H1 (cell line): ENCODE measurements around the gene PPA1. TPM values are rescaled to one million over a fixed set of nuclear protein-coding genes. Genes with fewer than 3 reads are reported as not detected.

Experiments used
- CTCF ChIA-PET: fragments of 300-600 bp; sonication (Branson Sonifier 250); formaldehyde crosslinking; loops from one replicate; lab custom pipeline; 2021; ENCODE audit not compliant: partially characterized antibody; lab: Charles Lee
- POLR2A ChIA-PET: fragments of 300-600 bp; sonication (Branson Sonifier 250); formaldehyde crosslinking; loops from one replicate; lab custom pipeline; 2021; ENCODE audit warnings: inconsistent platforms; ENCODE audit not compliant: partially characterized antibody; lab: Charles Lee
- DNase-seq, 2 experiments: peaks; one replicate each; pipeline versions ENCODE4 v3.0.0 to v3.0.0-alpha.2; 2010 to 2022; ENCODE audit warnings: low spot score in 2 of 2, low read depth in 1 of 2, mixed read lengths in 1 of 2
- FAIRE-seq: peaks from 2 replicates; lab custom pipeline; 2011; peaks lifted over from hg19 to GRCh38; lab: Jason Lieb, UNC
- H2AFZ ChIP-seq: 2 replicates; pipeline ENCODE4 v1.8.1; 2012; ENCODE audit warnings: low read length, inconsistent platforms
- H2AK5ac ChIP-seq: 2 replicates; pipeline ENCODE4 v1.6.1; 2013; ENCODE audit warnings: low read depth, low read length
- H2BK120ac ChIP-seq: replicated peaks from 2 replicates; pipeline ENCODE3; 2013; ENCODE audit warnings: low read depth, low read length, inconsistent platforms
- H2BK12ac ChIP-seq: 2 replicates; pipeline ENCODE4 v1.6.1; 2013; ENCODE audit warnings: low read depth, low read length
- H2BK15ac ChIP-seq: 2 replicates; pipeline ENCODE4 v1.6.1; 2013; ENCODE audit warnings: low read length
- H2BK20ac ChIP-seq: 2 replicates; pipeline ENCODE4 v1.6.1; 2013; ENCODE audit warnings: low read length
- H2BK5ac ChIP-seq: 2 replicates; pipeline ENCODE4 v1.6.1; 2013; ENCODE audit warnings: low read depth, low read length
- H3K14ac ChIP-seq: 2 replicates; pipeline ENCODE4 v1.6.1; 2013; ENCODE audit warnings: inconsistent platforms; ENCODE audit not compliant: insufficient read length
- H3K18ac ChIP-seq: 2 replicates; pipeline ENCODE4 v1.6.1; 2013; ENCODE audit warnings: low read length; ENCODE audit errors: extremely low read depth
- H3K23ac ChIP-seq: 2 replicates; pipeline ENCODE4 v1.6.1; 2013; ENCODE audit warnings: inconsistent platforms; ENCODE audit not compliant: insufficient read length
- H3K23me2 ChIP-seq: 2 replicates; pipeline ENCODE4 v1.6.1; 2013; ENCODE audit warnings: low read depth, low read length
- H3K27ac ChIP-seq: 2 replicates; pipeline ENCODE4 v1.6.1; 2011; ENCODE audit warnings: low read depth, low read length, inconsistent platforms
- H3K27me3 ChIP-seq, 4 experiments: replicated peaks in 1 of 4; 1 replicate in 1 of 4; 2 replicates in 3 of 4; pipeline versions ENCODE4 v1.6.1 to v1.8.1; 2011 to 2013; ENCODE audit warnings: low read length in 3 of 4, mild to moderate bottlenecking in 3 of 4, inconsistent platforms in 2 of 4, mixed read lengths in 2 of 4, moderate library complexity in 1 of 4; ENCODE audit not compliant: control insufficient read depth in 3 of 4, insufficient read depth in 3 of 4; ENCODE audit errors: extremely low read depth in 1 of 4
- H3K36me3 ChIP-seq, 4 experiments: 2 replicates each; pipeline versions ENCODE4 v1.6.1 to v1.8.1; 2011 to 2013; ENCODE audit warnings: mild to moderate bottlenecking in 4 of 4, low read length in 3 of 4, moderate library complexity in 2 of 4, control low read depth in 1 of 4, inconsistent platforms in 1 of 4; ENCODE audit not compliant: insufficient read depth in 4 of 4, control insufficient read depth in 2 of 4
- H3K4ac ChIP-seq: replicated peaks from 2 replicates; pipeline ENCODE3; 2013; ENCODE audit warnings: low read length, low read depth, mixed read lengths, inconsistent platforms; ENCODE audit not compliant: insufficient read length
- H3K4me1 ChIP-seq, 4 experiments: replicated peaks in 1 of 4; 1 replicate in 1 of 4; 2 replicates in 3 of 4; pipeline versions ENCODE4 v1.6.1 to v1.8.1; 2011 to 2013; ENCODE audit warnings: low read length in 3 of 4, inconsistent platforms in 2 of 4, mixed read lengths in 1 of 4; ENCODE audit not compliant: insufficient read depth in 4 of 4, control insufficient read depth in 3 of 4
- H3K4me2 ChIP-seq, 2 experiments: 2 replicates each; pipeline versions ENCODE4 v1.6.1 to v1.8.1; 2011 to 2013; ENCODE audit warnings: low read depth in 2 of 2, low read length in 2 of 2, control low read depth in 1 of 2, inconsistent platforms in 1 of 2, mild to moderate bottlenecking in 1 of 2; ENCODE audit not compliant: insufficient read depth in 1 of 2
- H3K4me3 ChIP-seq, 4 experiments: fragments of 200-600, 300-600 bp in 1 of 4; sonication (generic), shearing (Covaris generic), sonication (Bioruptor Twin) in 1 of 4; 2 replicates each; pipeline versions ENCODE4 v1.5.1 to v1.8.1; 2011 to 2016; ENCODE audit warnings: low read length in 4 of 4, low read depth in 3 of 4, control low read depth in 2 of 4, inconsistent platforms in 2 of 4, mild to moderate bottlenecking in 2 of 4, mixed read lengths in 1 of 4, moderate library complexity in 1 of 4; ENCODE audit not compliant: insufficient read depth in 2 of 4; ENCODE audit errors: extremely low read depth in 1 of 4
- H3K56ac ChIP-seq: replicated peaks from 2 replicates; pipeline ENCODE3; 2013; ENCODE audit warnings: low read depth, mild to moderate bottlenecking, mixed read lengths, low read length, inconsistent platforms; ENCODE audit not compliant: insufficient read length
- H3K79me1 ChIP-seq: 2 replicates; pipeline ENCODE4 v1.6.1; 2013; ENCODE audit warnings: low read depth, low read length, control low read depth
- H3K79me2 ChIP-seq, 2 experiments: 2 replicates each; pipeline versions ENCODE4 v1.6.1 to v1.8.1; 2012 to 2013; ENCODE audit warnings: low read length in 2 of 2, mild to moderate bottlenecking in 2 of 2, inconsistent platforms in 1 of 2; ENCODE audit not compliant: insufficient read depth in 2 of 2, control insufficient read depth in 1 of 2
- H3K9ac ChIP-seq, 4 experiments: replicated peaks in 1 of 4; 1 replicate in 1 of 4; 2 replicates in 3 of 4; pipeline versions ENCODE4 v1.6.1 to v1.8.1; 2011 to 2013; ENCODE audit warnings: low read depth in 3 of 4, low read length in 3 of 4, control low read depth in 2 of 4, mild to moderate bottlenecking in 2 of 4, moderate library complexity in 2 of 4, inconsistent platforms in 1 of 4; ENCODE audit errors: extremely low read depth in 1 of 4
- H3K9me3 ChIP-seq, 2 experiments: 2 replicates each; pipeline versions ENCODE4 v1.6.1 to v1.8.1; 2012 to 2013; ENCODE audit warnings: mild to moderate bottlenecking in 2 of 2, moderate library complexity in 2 of 2, control low read depth in 1 of 2, inconsistent platforms in 1 of 2, low read depth in 1 of 2, low read length in 1 of 2, mixed read lengths in 1 of 2; ENCODE audit not compliant: insufficient read depth in 2 of 2
- H4K20me1 ChIP-seq, 2 experiments: replicated peaks in 1 of 2; 2 replicates each; pipeline versions ENCODE3 to v1.8.1; 2011 to 2013; ENCODE audit warnings: inconsistent platforms in 2 of 2, low read length in 2 of 2, mild to moderate bottlenecking in 1 of 2; ENCODE audit not compliant: insufficient read depth in 2 of 2, control insufficient read depth in 1 of 2
- H4K5ac ChIP-seq: 2 replicates; pipeline ENCODE4 v1.6.1; 2013; ENCODE audit warnings: low read length, low read depth, mixed read lengths, inconsistent platforms; ENCODE audit not compliant: insufficient read length
- H4K8ac ChIP-seq: 2 replicates; pipeline ENCODE4 v1.8.0; 2013; ENCODE audit warnings: mild to moderate bottlenecking, moderate library complexity, low read length, inconsistent platforms; ENCODE audit not compliant: insufficient read depth; ENCODE audit errors: extremely low read depth
- H4K91ac ChIP-seq: replicated peaks from 2 replicates; pipeline ENCODE3; 2013; ENCODE audit warnings: low read length, mixed read lengths, inconsistent platforms; ENCODE audit not compliant: insufficient read length
- BCL11A ChIP-seq, 2 experiments: IDR thresholded peaks; one replicate each; pipeline ENCODE4 v1.6.1; 2011; ENCODE audit warnings: low read depth in 2 of 2, low read length in 2 of 2, mild to moderate bottlenecking in 2 of 2
- CBX8 ChIP-seq: fragments of 300-800, 300-1000 bp; sonication (generic); IDR thresholded peaks from 2 replicates; pipeline ENCODE4 v1.7.1; 2016; ENCODE audit warnings: low read depth, low read length, borderline replicate concordance
- CTBP2 ChIP-seq: IDR thresholded peaks from 2 replicates; pipeline ENCODE4 v1.7.0; 2011; ENCODE audit warnings: borderline replicate concordance, mild to moderate bottlenecking, moderate library complexity, mixed read lengths, low read length; ENCODE audit not compliant: insufficient read depth, insufficient read length
- EP300 ChIP-seq, 2 experiments: IDR thresholded peaks; 1 replicate in 1 of 2; 2 replicates in 1 of 2; pipeline ENCODE4 v1.6.1; 2011 to 2012; ENCODE audit warnings: low read depth in 2 of 2, low read length in 2 of 2, mild to moderate bottlenecking in 2 of 2, borderline replicate concordance in 1 of 2, inconsistent platforms in 1 of 2, moderate library complexity in 1 of 2
- FOSL1 ChIP-seq: IDR thresholded peaks from 2 replicates; pipeline ENCODE4 v1.6.1; 2011; ENCODE audit warnings: mild to moderate bottlenecking, low read depth, low read length, moderate library complexity; ENCODE audit not compliant: insufficient read depth
- JUN ChIP-seq: IDR thresholded peaks from 2 replicates; pipeline ENCODE4 v1.6.1; 2011; ENCODE audit warnings: low read depth, mild to moderate bottlenecking, improper control_type of control experiment, low read length
- KDM4A ChIP-seq: IDR thresholded peaks from one replicate; pipeline ENCODE4 v1.7.1; 2012; ENCODE audit warnings: low read depth, mild to moderate bottlenecking, moderate library complexity, low read length, inconsistent platforms; ENCODE audit not compliant: severe bottlenecking
- SP1 ChIP-seq: IDR thresholded peaks from 2 replicates; pipeline ENCODE4 v1.6.1; 2011; ENCODE audit warnings: low read depth, low read length
- SP2 ChIP-seq: IDR thresholded peaks from 2 replicates; pipeline ENCODE4 v1.6.1; 2012; ENCODE audit warnings: mild to moderate bottlenecking, low read length, inconsistent platforms
- SRF ChIP-seq: IDR thresholded peaks from 2 replicates; pipeline ENCODE4 v1.6.1; 2011; ENCODE audit warnings: mild to moderate bottlenecking, low read depth, low read length, moderate library complexity
- TAF7 ChIP-seq: optimal IDR thresholded peaks from 2 replicates; pipeline ENCODE3; 2011; ENCODE audit warnings: low read depth, mild to moderate bottlenecking, inconsistent platforms, low read length, moderate library complexity, borderline replicate concordance
- WGBS, 2 experiments: shearing (Covaris generic) in 1 of 2; methylation state at CpG; one replicate each; pipeline versions ENCODE4 v1.1.6 to v1.1.7; 2013 to 2015; ENCODE audit warnings: low lambda C conversion rate in 2 of 2, mixed read lengths in 2 of 2, inconsistent platforms in 1 of 2, low coverage in 1 of 2, missing lambda C conversion rate in 1 of 2; ENCODE audit not compliant: insufficient replicate concordance in 2 of 2, insufficient coverage in 1 of 2, insufficient read length in 1 of 2; ENCODE audit errors: extremely low coverage in 1 of 2, missing lambda C conversion rate in 1 of 2; 5-methylcytosine and 5-hydroxymethylcytosine counted together
- polyA plus RNA-seq, 7 experiments: library from polyadenylated mRNA; depleted of rRNA in 3 of 7; stranded (reverse) in 5 of 7; unstranded in 2 of 7; fragments of >200 nt in 5 of 7; fragments of 200-250 nt in 2 of 7; gene quantifications; 1 replicate in 5 of 7; 2 replicates in 1 of 7; 4 replicates in 1 of 7; pipeline versions ENCODE4 v1.2.1 to v1.2.3, GENCODE V29; 2011 to 2013; ENCODE audit warnings: missing spikeins in 2 of 7, mixed read lengths in 2 of 7
- total RNA-seq: library from RNA; stranded (reverse); fragmentation: NEBNext Ultra II Directional; extraction: Animal tissue kit (Norgen Biotek cat#: 25700); gene quantifications from 2 replicates; pipeline ENCODE4 v1.2.1, GENCODE V29; 2021

Gene PPA1
- total and polyA plus RNA-seq, 2 of the 8 experiments (the other 6 are each of a cell fraction or from before 2014, with no cell fraction given), result 77.0 to 191 TPM

DNA sequence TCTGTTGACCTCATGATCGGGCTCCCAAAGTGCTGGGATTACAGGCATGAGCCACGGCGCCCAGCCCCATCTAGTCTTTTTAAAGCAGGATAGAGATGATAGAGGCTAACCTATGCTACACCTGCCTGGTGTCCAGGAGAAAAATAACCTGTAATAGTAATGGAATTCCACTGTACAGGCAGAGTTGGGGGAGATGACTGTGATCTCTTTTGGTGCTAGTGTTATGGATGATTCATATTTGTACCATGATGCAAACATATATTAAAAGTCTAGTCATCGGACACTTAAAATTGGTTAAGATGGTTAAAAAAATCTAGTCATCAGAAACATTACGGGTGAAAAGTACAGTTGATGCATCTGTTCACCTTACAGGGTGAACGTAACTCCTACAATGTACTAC is 56.8 kb downstream of the PPA1 start:
- ChIA-PET POLR2A (no interaction called here), CTCF (interaction anchor here (1.2 to 1.4 kb wide), 2 partner anchors 14 to 70 kb away, joined by 3 read pairs; no protein-coding TSS in a partner anchor)
- 77% methylated on average over 6 of the region's 6 CpGs; no CpG with 5 or more reads in 1 of the 2 experiments for WGBS, 2 experiments
- H2BK20ac ChIP-seq, result no peak overlapping the region
- DNase-seq (no peak), FAIRE-seq (no peak)
- no peaks in the 10 kb centered on the region for H3K79me2 ChIP-seq
- H3K9ac ChIP-seq, result no peak overlapping the region
- no peak overlapping the region for H3K27ac ChIP-seq
- no peak overlapping the region for H2AK5ac ChIP-seq
- no peak overlapping the region for H2AFZ ChIP-seq
- H4K20me1 ChIP-seq, result no peaks in the 10 kb centered on the region
- TF ChIP-seq CBX8 (no peak), JUN (no peak), CTBP2 (no peak), SRF (no peak), TAF7 (no peak), FOSL1 (no peak), KDM4A (no peak), EP300 (IDR thresholded peaks at IDR 0.05; ENCODE audit: borderline replicate concordance in 1 of 2, low read depth in 2 of 2, low read length in 2 of 2) (no peak), SP1 (no peak), SP2 (no peak), BCL11A (IDR thresholded peaks at IDR 0.05; ENCODE audit: low read depth in 2 of 2, low read length in 2 of 2) (no peak)
- no peak overlapping the region for H4K5ac ChIP-seq
- no peak overlapping the region for H3K18ac ChIP-seq
- no peak overlapping the region for H2BK5ac ChIP-seq
- no peak overlapping the region for H3K23ac ChIP-seq
- no peak overlapping the region for H4K8ac ChIP-seq
- H2BK12ac ChIP-seq, result no peak overlapping the region
- H2BK15ac ChIP-seq, result no peak overlapping the region
- H3K36me3 ChIP-seq, result no peaks in the 10 kb centered on the region
- H3K4me1 ChIP-seq, result no peaks in the 10 kb centered on the region
- no peak overlapping the region for H2BK120ac ChIP-seq
- H3K4me2 ChIP-seq, result no peak overlapping the region
- H4K91ac ChIP-seq, result no peak overlapping the region
- no peak overlapping the region for H3K14ac ChIP-seq
- H3K27me3 ChIP-seq, result peaks cover 0 to 3% (median 0%) of the 10 kb centered on the region in 4 experiments; a peak in 1 of 7 replicates
- no peak overlapping the region for H3K4ac ChIP-seq
- no peak overlapping the region for H3K4me3 ChIP-seq
- no peaks in the 10 kb centered on the region for H3K23me2 ChIP-seq
- H3K79me1 ChIP-seq, result no peaks in the 10 kb centered on the region
- no peak overlapping the region for H3K56ac ChIP-seq
- peaks cover 0 to 6% of the 10 kb centered on the region in 2 experiments; a peak in 1 of 4 replicates for H3K9me3 ChIP-seq
